ENCODE measurements around the gene AMHR2. TPM values are rescaled to one million over a fixed set of nuclear protein-coding genes. Genes with fewer than 3 reads are reported as not detected.

Gene AMHR2
- total and polyA plus RNA-seq, 9 of the 15 experiments (the other 6 are each of a cell fraction or from before 2014, with no cell fraction given), result 8.9 to 49.7 (median 19.3) TPM

- TF ChIP-seq ZNF407 (IDR thresholded peaks at IDR 0.05; ENCODE audit: low read depth) (no peak), ZBTB43 (CRISPR knock-in tag; IDR thresholded peaks at IDR 0.05) (no peak), MTF1 (CRISPR knock-in tag; IDR thresholded peaks at IDR 0.05; ENCODE audit: borderline replicate concordance) (no peak), ATF2 (CRISPR knock-in tag; IDR thresholded peaks at IDR 0.05) (no peak; the same call in 1 of the 2 replicates), MECOM (CRISPR knock-in tag; IDR thresholded peaks at IDR 0.05) (no peak), OTX1 (CRISPR knock-in tag; IDR thresholded peaks at IDR 0.05) (peak; percentile 23; the same call in 1 of the 2 replicates), KDM4B (IDR thresholded peaks at IDR 0.05; ENCODE audit: borderline replicate concordance in 2 of 2, low read depth in 1 of 2) (peak in 1 of 2 experiments; percentile 94; a peak in 2 of 4 replicates), ZNF174 (CRISPR knock-in tag; IDR thresholded peaks at IDR 0.05) (no peak), CHAMP1 (IDR thresholded peaks at IDR 0.05) (no peak), POLR2AphosphoS5 (IDR thresholded peaks at IDR 0.05; ENCODE audit: control insufficient read depth, insufficient read depth, low read depth, low read length) (peak; percentile 62; the same call in 1 of the 2 replicates), ZNF436 (CRISPR knock-in tag; IDR thresholded peaks at IDR 0.05) (no peak)
These were observed 28.8 kb downstream of the AMHR2 start (continued) for GRCh38 chr12:53452159-53453077.

Measured in K562 (cell line).